Gastroesophageal sphincter (tissue), 4 donors: Measurements from ENCODE around the gene RPLP1. TPM values are rescaled to one million over a fixed set of nuclear protein-coding genes. Genes with fewer than 3 reads are reported as not detected.

Experiments
- ATAC-seq: fragments of 150-250 bp; one replicate; pipeline ENCODE4 v1.9.1; 2016; ENCODE audit warnings: mild to moderate bottlenecking, moderate library complexity
- H3K27ac ChIP-seq, 4 donors: fragments of 200-600 bp; sonication (generic) in 3 of 4; 1 replicate in 3 of 4; 2 replicates in 1 of 4; pipeline ENCODE4 v1.5.1; 2016 to 2019
- H3K27me3 ChIP-seq: fragments of 200-600 bp; sonication (generic); one replicate; pipeline ENCODE4 v1.5.1; 2019
- H3K36me3 ChIP-seq, 2 donors: fragments of 200-600 bp; sonication (generic); one replicate each; pipeline ENCODE4 v1.5.1; 2019; ENCODE audit warnings: control low read depth in 1 of 2
- H3K4me1 ChIP-seq, 3 donors: fragments of 200-600 bp; sonication (generic); 1 replicate in 2 of 3; 2 replicates in 1 of 3; pipeline ENCODE4 v1.5.1; 2016 to 2019; ENCODE audit warnings: control low read depth in 2 of 3
- H3K4me3 ChIP-seq, 2 donors: fragments of 200-600 bp; sonication (generic); one replicate each; pipeline ENCODE4 v1.5.1; 2019; ENCODE audit warnings: mild to moderate bottlenecking in 1 of 2, moderate library complexity in 1 of 2
- H3K9me3 ChIP-seq, 3 donors: fragments of 200-600 bp; sonication (generic); one replicate each; pipeline ENCODE4 v1.5.1; 2017 to 2019; ENCODE audit warnings: control low read depth in 2 of 3
- EP300 ChIP-seq: sonication (generic); formaldehyde crosslinking; IDR thresholded peaks from one replicate; pipeline ENCODE4 v1.6.1; 2017; ENCODE audit warnings: antibody characterized with exemption, mild to moderate bottlenecking
- POLR2A ChIP-seq, 2 donors: fragments of 450-650 bp; IDR thresholded peaks; one replicate each; pipeline ENCODE4 v1.6.1; 2017; ENCODE audit warnings: antibody characterized with exemption in 2 of 2, mild to moderate bottlenecking in 2 of 2, moderate library complexity in 1 of 2
- POLR2AphosphoS5 ChIP-seq: sonication (generic); formaldehyde crosslinking; IDR thresholded peaks from one replicate; pipeline ENCODE4 v1.6.1; 2017; ENCODE audit warnings: antibody characterized with exemption
- WGBS, 2 donors: methylation state at CpG; one replicate each; pipeline ENCODE4 v1.1.5; 2018; ENCODE audit warnings: low coverage in 1 of 2; 5-methylcytosine and 5-hydroxymethylcytosine counted together
- total RNA-seq, 4 donors: library from RNA; depleted of rRNA; stranded (reverse); fragments of >200 nt; gene quantifications; one replicate each; pipeline ENCODE4 v1.1.0, GENCODE V29; 2016
- TF ChIP-seq, protein P1 (sequence below), 4 experiments: fragments of 200-600 bp in 2 of 4; fragments of 450-650 bp in 2 of 4; sonication (generic) in 1 of 4; IDR thresholded peaks; one replicate each; pipeline ENCODE4 v1.5.1; 2017 to 2019; ENCODE audit warnings: antibody characterized with exemption in 4 of 4, mild to moderate bottlenecking in 2 of 4, moderate library complexity in 2 of 4

The RPLP1 gene
- total RNA-seq, 4 donors from 2014 or later = 337 to 657 (median 426) TPM

DNA sequence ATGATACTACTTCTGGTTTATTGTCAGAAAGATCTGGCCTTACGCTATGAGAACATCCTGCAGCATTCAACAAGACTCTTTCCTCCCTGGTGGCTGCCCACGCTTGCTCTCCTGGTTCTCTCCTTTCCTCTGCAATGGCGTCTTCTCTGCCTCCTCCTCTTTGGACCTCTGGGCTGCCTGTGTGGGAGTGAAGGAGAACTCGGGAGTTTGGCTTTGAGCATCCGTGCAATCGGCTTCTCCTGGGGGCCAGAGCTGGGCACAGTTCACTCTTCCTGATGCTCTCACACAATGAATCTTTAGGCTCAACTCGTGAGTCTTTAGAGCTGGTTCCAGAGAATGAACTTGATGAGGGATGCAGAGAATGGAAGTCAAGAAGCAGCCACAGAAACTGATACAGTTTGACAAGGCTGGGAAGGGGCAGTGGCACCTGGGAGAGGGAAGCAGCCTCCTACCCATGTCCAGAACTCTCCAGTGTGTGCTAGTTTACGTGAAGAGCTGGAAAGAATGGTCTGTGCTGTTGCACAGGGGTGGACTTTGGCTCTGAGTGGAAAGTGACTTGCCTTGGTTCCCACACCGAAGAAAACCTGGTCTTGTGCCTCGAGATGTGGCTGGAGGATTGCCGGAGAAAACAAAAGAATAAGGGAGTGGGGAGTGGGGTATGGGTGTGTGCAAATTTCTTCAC lies 37.9 kb downstream of the RPLP1 start:
- H3K4me1 ChIP-seq = peaks cover 0 to 19% (median 12%) of the 10 kb centered on the region in 3 donors
- 38 to 67% methylated on average over 6 to 8 of the region's 11 CpGs for WGBS, 2 donors

DNA sequence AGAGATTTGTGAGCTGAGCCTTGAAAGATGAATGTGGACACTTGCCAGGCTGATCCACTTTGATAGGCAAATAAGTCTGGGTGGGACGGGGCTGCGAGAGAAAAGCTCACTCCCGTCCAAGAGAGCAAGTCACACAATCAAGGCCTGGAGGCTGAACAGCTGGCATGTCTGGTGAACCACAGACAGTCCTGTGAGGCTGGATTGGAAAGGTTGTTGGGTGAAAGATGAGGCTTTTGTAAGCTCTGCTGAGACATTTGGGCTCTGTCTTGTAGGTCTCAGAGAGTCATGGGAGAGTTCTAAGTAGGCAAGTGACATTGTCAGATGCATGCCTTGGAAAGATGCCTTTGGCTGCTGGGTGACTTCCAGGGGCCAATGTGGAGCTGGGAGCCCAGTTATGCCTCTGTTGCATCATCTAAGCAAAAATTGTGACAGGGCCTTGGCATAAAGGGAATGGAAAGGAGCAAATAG lies 38.5 kb downstream of the RPLP1 start:
- Histone ChIP-seq H3K4me3 (no peak overlapping the region), H3K27me3 (no peaks in the 10 kb centered on the region), H3K36me3 (no peaks in the 10 kb centered on the region), H3K4me1 (peaks cover 0 to 19% (median 12%) of the 10 kb centered on the region in 3 donors), H3K9me3 (peaks cover 0 to under 1% (median 0%) of the 10 kb centered on the region in 3 donors), H3K27ac (peak overlapping the region in 2 of 4 donors; percentile 27 to 39)
- ATAC-seq = peak; percentile 72
- WGBS, 2 donors = 46 to 48% methylated on average over 3 of the region's 3 CpGs
- TF ChIP-seq POLR2AphosphoS5 = no peak
- TF ChIP-seq, protein P1, sequence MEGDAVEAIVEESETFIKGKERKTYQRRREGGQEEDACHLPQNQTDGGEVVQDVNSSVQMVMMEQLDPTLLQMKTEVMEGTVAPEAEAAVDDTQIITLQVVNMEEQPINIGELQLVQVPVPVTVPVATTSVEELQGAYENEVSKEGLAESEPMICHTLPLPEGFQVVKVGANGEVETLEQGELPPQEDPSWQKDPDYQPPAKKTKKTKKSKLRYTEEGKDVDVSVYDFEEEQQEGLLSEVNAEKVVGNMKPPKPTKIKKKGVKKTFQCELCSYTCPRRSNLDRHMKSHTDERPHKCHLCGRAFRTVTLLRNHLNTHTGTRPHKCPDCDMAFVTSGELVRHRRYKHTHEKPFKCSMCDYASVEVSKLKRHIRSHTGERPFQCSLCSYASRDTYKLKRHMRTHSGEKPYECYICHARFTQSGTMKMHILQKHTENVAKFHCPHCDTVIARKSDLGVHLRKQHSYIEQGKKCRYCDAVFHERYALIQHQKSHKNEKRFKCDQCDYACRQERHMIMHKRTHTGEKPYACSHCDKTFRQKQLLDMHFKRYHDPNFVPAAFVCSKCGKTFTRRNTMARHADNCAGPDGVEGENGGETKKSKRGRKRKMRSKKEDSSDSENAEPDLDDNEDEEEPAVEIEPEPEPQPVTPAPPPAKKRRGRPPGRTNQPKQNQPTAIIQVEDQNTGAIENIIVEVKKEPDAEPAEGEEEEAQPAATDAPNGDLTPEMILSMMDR (IDR thresholded peaks at IDR 0.05) = no peak
- no peak for TF ChIP-seq POLR2A (IDR thresholded peaks at IDR 0.05)
- TF ChIP-seq EP300 = no peak

More for the DNA sequence above, 37.9 kb downstream of the RPLP1 start:
- H3K27me3 ChIP-seq = no peaks in the 10 kb centered on the region
- no peak overlapping the region for H3K4me3 ChIP-seq
- H3K9me3 ChIP-seq = peaks cover 0 to 7% (median 0%) of the 10 kb centered on the region in 3 donors
- H3K36me3 ChIP-seq = no peaks in the 10 kb centered on the region
- TF ChIP-seq POLR2A (IDR thresholded peaks at IDR 0.05) = no peak
- no peak for TF ChIP-seq POLR2AphosphoS5
- TF ChIP-seq, protein P1 (IDR thresholded peaks at IDR 0.05) = no peak
- no peak for TF ChIP-seq EP300
- ATAC-seq = peak; percentile 29
- peak overlapping the region in 3 of 4 donors; percentile 14 to 39 (median 27) for H3K27ac ChIP-seq

DNA sequence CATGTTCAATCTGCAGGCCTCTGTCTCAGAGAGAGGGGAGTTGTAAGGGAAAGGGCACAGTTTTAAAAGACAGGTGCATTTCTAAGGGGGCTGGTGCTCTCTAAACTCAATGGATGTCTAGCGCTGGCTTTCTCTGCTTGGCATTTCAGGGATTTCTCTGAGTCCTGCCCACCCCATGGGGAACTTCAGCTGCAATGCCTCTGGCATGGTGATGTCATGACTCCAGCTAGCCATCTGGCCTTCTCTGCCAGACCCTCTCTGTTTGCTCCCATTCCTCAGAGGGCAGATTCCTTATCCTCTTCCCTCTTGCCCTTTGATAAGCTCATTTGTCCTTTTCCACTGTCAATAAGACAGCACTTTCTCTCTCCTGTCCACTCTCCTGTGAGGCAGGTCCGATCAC lies 40.8 kb downstream of the RPLP1 start:
- WGBS, 2 donors = 75 to 85% methylated on average over 2 of the region's 2 CpGs
- H3K36me3 ChIP-seq = no peaks in the 10 kb centered on the region
- H3K27ac ChIP-seq = no peak overlapping the region
- TF ChIP-seq, protein P1 (IDR thresholded peaks at IDR 0.05) = no peak
- no peak for TF ChIP-seq EP300
- TF ChIP-seq POLR2A (IDR thresholded peaks at IDR 0.05) = no peak
- TF ChIP-seq POLR2AphosphoS5 = no peak
- no peak for ATAC-seq
- peaks cover 0 to 19% (median 12%) of the 10 kb centered on the region in 3 donors for H3K4me1 ChIP-seq
- no peak overlapping the region for H3K4me3 ChIP-seq
- H3K9me3 ChIP-seq = no peaks in the 10 kb centered on the region
- no peaks in the 10 kb centered on the region for H3K27me3 ChIP-seq

DNA sequence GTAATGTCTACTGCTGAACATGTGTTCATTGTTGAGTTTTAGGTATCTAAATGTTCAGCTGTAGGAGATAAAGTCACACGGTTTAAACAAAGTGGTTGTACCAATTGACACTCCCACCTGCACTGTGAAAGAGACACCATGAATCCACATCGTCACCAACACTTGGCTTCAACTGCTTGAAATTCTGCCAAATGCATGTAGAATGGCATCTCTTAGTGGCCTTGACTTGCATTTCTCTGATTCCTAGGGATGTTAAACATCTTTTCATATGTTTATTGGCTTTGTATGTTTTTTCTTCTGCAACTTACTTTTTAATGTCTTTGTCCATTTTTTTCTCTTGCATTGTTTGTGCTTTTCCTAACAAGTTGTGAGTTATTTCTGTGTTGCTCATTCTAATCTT lies 43.4 kb downstream of the RPLP1 start:
- TF ChIP-seq EP300 = no peak
- no peak for TF ChIP-seq POLR2AphosphoS5
- TF ChIP-seq POLR2A (IDR thresholded peaks at IDR 0.05) = no peak
- TF ChIP-seq, protein P1 (IDR thresholded peaks at IDR 0.05) = no peak
- Histone ChIP-seq H3K4me3 (no peak overlapping the region), H3K27me3 (no peaks in the 10 kb centered on the region), H3K27ac (no peak overlapping the region), H3K36me3 (no peaks in the 10 kb centered on the region), H3K4me1 (peaks cover 0 to 13% (median 0%) of the 10 kb centered on the region in 3 donors), H3K9me3 (no peaks in the 10 kb centered on the region)
- 29 to 48% methylated on average over 2 of the region's 2 CpGs for WGBS, 2 donors
- no peak for ATAC-seq

DNA sequence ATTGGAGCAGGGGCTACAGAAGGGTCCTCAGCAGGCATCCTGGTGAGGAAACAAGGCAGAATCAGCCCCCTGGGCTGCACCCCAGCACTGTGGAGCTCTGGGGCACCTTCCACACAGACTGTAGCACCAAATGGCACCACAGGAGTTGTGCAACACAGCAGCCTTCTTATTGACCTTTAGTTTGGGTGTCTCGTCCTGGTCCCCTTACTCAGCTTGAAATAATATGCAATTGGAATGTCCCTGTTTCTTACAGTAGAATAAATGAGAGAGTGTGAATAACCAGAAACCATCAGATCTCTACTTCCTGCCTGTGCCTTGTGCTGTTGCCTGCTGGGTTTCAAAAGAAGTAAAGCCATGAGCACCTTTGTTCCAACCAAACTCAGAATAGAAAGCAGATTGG lies 44.5 kb downstream of the RPLP1 start:
- no peak for ATAC-seq
- WGBS, 2 donors = 83 to 100% methylated on average over 1 of the region's 1 CpG
- no peaks in the 10 kb centered on the region for H3K36me3 ChIP-seq
- H3K9me3 ChIP-seq = no peaks in the 10 kb centered on the region
- no peaks in the 10 kb centered on the region for H3K27me3 ChIP-seq
- peaks cover 0 to 13% (median 0%) of the 10 kb centered on the region in 3 donors for H3K4me1 ChIP-seq
- no peak overlapping the region for H3K4me3 ChIP-seq
- TF ChIP-seq EP300 (no peak), POLR2A (IDR thresholded peaks at IDR 0.05) (no peak), POLR2AphosphoS5 (no peak)
- TF ChIP-seq, protein P1 (IDR thresholded peaks at IDR 0.05) = no peak
- no peak overlapping the region for H3K27ac ChIP-seq
